Neural cell (in vitro differentiated cells): Measurements from ENCODE around the gene DSCAM. TPM values are rescaled to one million over a fixed set of nuclear protein-coding genes. Genes with fewer than 3 reads are reported as not detected.

Experiments
- H2AFZ ChIP-seq: fragments of 200-600, 300-800 bp; sonication (generic), shearing (Covaris generic); 2 replicates; pipeline ENCODE4 v1.6.0; 2014; ENCODE audit warnings: low read depth, mild to moderate bottlenecking, antibody characterized with exemption, low read length, moderate library complexity
- H3F3A ChIP-seq: fragments of 200-600 bp; shearing (Covaris generic); 2 replicates; pipeline ENCODE4 v1.6.1; 2016; ENCODE audit warnings: mild to moderate bottlenecking, moderate library complexity, mixed read lengths, antibody characterized with exemption, low read length; ENCODE audit not compliant: insufficient read depth, poor library complexity, severe bottlenecking
- H3K27ac ChIP-seq: fragments of 200-600, 300-800 bp; sonication (generic), shearing (Covaris generic); 2 replicates; pipeline ENCODE4 v1.5.1; 2014; ENCODE audit warnings: mild to moderate bottlenecking, low read length, moderate library complexity
- H3K27me3 ChIP-seq: fragments of 300-800, 200-600 bp; sonication (generic), shearing (Covaris generic); 2 replicates; pipeline ENCODE4 v1.6.0; 2014; ENCODE audit warnings: mild to moderate bottlenecking, low read depth, low read length, moderate library complexity; ENCODE audit not compliant: insufficient read depth
- H3K36me3 ChIP-seq: fragments of 300-800, 200-600 bp; sonication (generic), shearing (Covaris generic); 2 replicates; pipeline ENCODE4 v1.5.1; 2014; ENCODE audit warnings: mild to moderate bottlenecking, antibody characterized with exemption, low read length, moderate library complexity; ENCODE audit not compliant: insufficient read depth
- H3K4me2 ChIP-seq: fragments of 300-800, 200-600 bp; sonication (generic), shearing (Covaris generic); 2 replicates; pipeline ENCODE4 v1.6.0; 2014; ENCODE audit warnings: mild to moderate bottlenecking, low read length
- H3K4me3 ChIP-seq: fragments of 300-800, 200-600 bp; sonication (generic), shearing (Covaris generic); 2 replicates; pipeline ENCODE4 v1.5.1; 2014; ENCODE audit warnings: mild to moderate bottlenecking, low read length, moderate library complexity
- H3K79me2 ChIP-seq: fragments of 200-600 bp; shearing (Covaris generic); replicated peaks from 2 replicates; pipeline ENCODE4 v1.6.0; 2014; ENCODE audit warnings: mild to moderate bottlenecking, low read length, moderate library complexity; ENCODE audit not compliant: insufficient read depth
- H3K9ac ChIP-seq: fragments of 300-800, 200-600 bp; sonication (generic), shearing (Covaris generic); 2 replicates; pipeline ENCODE4 v1.6.1; 2016; ENCODE audit warnings: mild to moderate bottlenecking, low read length, mixed read lengths
- H3K9me2 ChIP-seq: fragments of 200-600 bp; shearing (Covaris generic); 2 replicates; pipeline ENCODE4 v1.6.1; 2016; ENCODE audit warnings: mild to moderate bottlenecking, low read length, mixed read lengths; ENCODE audit not compliant: insufficient read depth
- H3K9me3 ChIP-seq: fragments of 200-600, 300-800 bp; sonication (generic), shearing (Covaris generic); 2 replicates; pipeline ENCODE4 v1.6.1; 2016; ENCODE audit warnings: mild to moderate bottlenecking, mixed run types, low read length, moderate library complexity, mixed read lengths
- H4K20me1 ChIP-seq: fragments of 200-600 bp; shearing (Covaris generic); 2 replicates; pipeline ENCODE4 v1.6.1; 2016; ENCODE audit warnings: mild to moderate bottlenecking, mixed run types; ENCODE audit not compliant: insufficient read depth
- CTCF ChIP-seq: fragments of 450-650 bp; IDR thresholded peaks from 2 replicates; pipeline ENCODE4 v1.5.1; 2014; ENCODE audit warnings: antibody characterized with exemption, mild to moderate bottlenecking, moderate library complexity; ENCODE audit not compliant: poor library complexity, severe bottlenecking
- EP300 ChIP-seq: fragments of 450-650 bp; conservative IDR thresholded peaks from 2 replicates; pipeline ENCODE4 v1.6.1; 2014; ENCODE audit warnings: antibody characterized with exemption, mild to moderate bottlenecking, moderate library complexity; ENCODE audit not compliant: poor library complexity, severe bottlenecking
- EZH2 ChIP-seq: fragments of 200-600, 300-800 bp; shearing (Covaris generic), sonication (generic); IDR thresholded peaks from 2 replicates; pipeline ENCODE4 v1.6.1; 2014; ENCODE audit warnings: antibody characterized with exemption, low read length, borderline replicate concordance, mild to moderate bottlenecking; ENCODE audit not compliant: insufficient read depth, poor library complexity, severe bottlenecking
- MXI1 ChIP-seq: fragments of 450-650 bp; conservative IDR thresholded peaks from 2 replicates; pipeline ENCODE4 v1.6.1; 2014; ENCODE audit warnings: antibody characterized with exemption, mild to moderate bottlenecking; ENCODE audit not compliant: poor library complexity, severe bottlenecking
- POLR2AphosphoS5 ChIP-seq: IDR thresholded peaks from 2 replicates; pipeline ENCODE4 v1.6.1; 2012
- RAD21 ChIP-seq: fragments of 450-650 bp; conservative IDR thresholded peaks from 2 replicates; pipeline ENCODE4 v1.6.1; 2014; ENCODE audit warnings: antibody characterized with exemption, mild to moderate bottlenecking, moderate library complexity
- SMC3 ChIP-seq: fragments of 450-650 bp; conservative IDR thresholded peaks from 2 replicates; pipeline ENCODE4 v1.6.1; 2014; ENCODE audit warnings: antibody characterized with exemption, mild to moderate bottlenecking, moderate library complexity; ENCODE audit not compliant: poor library complexity
- TAF1 ChIP-seq: IDR thresholded peaks from 2 replicates; pipeline ENCODE4 v1.6.1; 2012; ENCODE audit warnings: low read depth
- polyA plus RNA-seq: library from polyadenylated mRNA; depleted of rRNA; stranded (reverse); fragments of >200 nt; gene quantifications from 2 replicates; pipeline ENCODE4 v1.2.3, GENCODE V29; 2014
- TF ChIP-seq, protein P1 (sequence below): IDR thresholded peaks from 2 replicates; pipeline ENCODE4 v1.6.1; 2012; ENCODE audit warnings: borderline replicate concordance

DSCAM gene
- polyA plus RNA-seq, 1 donor from 2014 or later = 5.3 TPM

- no peaks in the 10 kb centered on the region for H3K79me2 ChIP-seq
- TF ChIP-seq SMC3 (no peak), EP300 (no peak), TAF1 (no peak), EZH2 (no peak), MXI1 (no peak), CTCF (no peak), POLR2AphosphoS5 (no peak), RAD21 (no peak)
- TF ChIP-seq, protein P1, sequence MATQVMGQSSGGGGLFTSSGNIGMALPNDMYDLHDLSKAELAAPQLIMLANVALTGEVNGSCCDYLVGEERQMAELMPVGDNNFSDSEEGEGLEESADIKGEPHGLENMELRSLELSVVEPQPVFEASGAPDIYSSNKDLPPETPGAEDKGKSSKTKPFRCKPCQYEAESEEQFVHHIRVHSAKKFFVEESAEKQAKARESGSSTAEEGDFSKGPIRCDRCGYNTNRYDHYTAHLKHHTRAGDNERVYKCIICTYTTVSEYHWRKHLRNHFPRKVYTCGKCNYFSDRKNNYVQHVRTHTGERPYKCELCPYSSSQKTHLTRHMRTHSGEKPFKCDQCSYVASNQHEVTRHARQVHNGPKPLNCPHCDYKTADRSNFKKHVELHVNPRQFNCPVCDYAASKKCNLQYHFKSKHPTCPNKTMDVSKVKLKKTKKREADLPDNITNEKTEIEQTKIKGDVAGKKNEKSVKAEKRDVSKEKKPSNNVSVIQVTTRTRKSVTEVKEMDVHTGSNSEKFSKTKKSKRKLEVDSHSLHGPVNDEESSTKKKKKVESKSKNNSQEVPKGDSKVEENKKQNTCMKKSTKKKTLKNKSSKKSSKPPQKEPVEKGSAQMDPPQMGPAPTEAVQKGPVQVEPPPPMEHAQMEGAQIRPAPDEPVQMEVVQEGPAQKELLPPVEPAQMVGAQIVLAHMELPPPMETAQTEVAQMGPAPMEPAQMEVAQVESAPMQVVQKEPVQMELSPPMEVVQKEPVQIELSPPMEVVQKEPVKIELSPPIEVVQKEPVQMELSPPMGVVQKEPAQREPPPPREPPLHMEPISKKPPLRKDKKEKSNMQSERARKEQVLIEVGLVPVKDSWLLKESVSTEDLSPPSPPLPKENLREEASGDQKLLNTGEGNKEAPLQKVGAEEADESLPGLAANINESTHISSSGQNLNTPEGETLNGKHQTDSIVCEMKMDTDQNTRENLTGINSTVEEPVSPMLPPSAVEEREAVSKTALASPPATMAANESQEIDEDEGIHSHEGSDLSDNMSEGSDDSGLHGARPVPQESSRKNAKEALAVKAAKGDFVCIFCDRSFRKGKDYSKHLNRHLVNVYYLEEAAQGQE = no peak
- H3K9me2 ChIP-seq = no peaks in the 10 kb centered on the region
- H3K4me2 ChIP-seq = no peak overlapping the region
- H2AFZ ChIP-seq = no peak overlapping the region
- no peaks in the 10 kb centered on the region for H4K20me1 ChIP-seq
- no peaks in the 10 kb centered on the region for H3F3A ChIP-seq
- no peaks in the 10 kb centered on the region for H3K36me3 ChIP-seq
- no peaks in the 10 kb centered on the region for H3K27me3 ChIP-seq
- H3K9me3 ChIP-seq = no peaks in the 10 kb centered on the region
- H3K9ac ChIP-seq = no peak overlapping the region
- H3K27ac ChIP-seq = no peak overlapping the region
- H3K4me3 ChIP-seq = no peak overlapping the region
These were observed 16.1 kb downstream of the DSCAM start for GRCh38 chr21:40830836-40831235.

DNA sequence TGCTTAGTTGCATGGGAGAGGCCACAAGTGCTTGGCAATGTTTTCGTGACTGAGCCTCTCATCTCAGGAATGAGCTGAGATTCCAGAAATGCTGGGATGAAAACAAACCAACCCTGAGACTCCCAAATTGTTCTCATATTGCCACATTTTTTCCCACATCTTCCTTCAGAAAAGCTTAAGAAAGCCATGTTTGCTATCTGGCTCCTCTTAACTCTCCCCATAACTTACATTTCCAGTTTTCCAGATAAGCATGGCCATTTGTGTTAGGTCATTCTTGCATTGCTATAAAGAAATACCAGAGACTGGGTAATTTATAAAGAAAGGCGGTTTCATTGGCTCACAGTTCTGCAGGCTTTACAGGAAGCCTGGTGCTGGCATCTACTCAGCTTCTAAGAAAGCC is 17.2 kb downstream of the DSCAM start:
- no peak for TF ChIP-seq CTCF
- no peak for TF ChIP-seq EP300
- TF ChIP-seq SMC3 = no peak
- no peak for TF ChIP-seq MXI1
- TF ChIP-seq EZH2 = no peak
- TF ChIP-seq RAD21 = no peak
- TF ChIP-seq TAF1 = no peak
- Histone ChIP-seq H3K9ac (no peak overlapping the region), H3K4me2 (no peak overlapping the region), H3K9me2 (no peaks in the 10 kb centered on the region), H3F3A (no peaks in the 10 kb centered on the region), H4K20me1 (no peaks in the 10 kb centered on the region), H3K79me2 (no peaks in the 10 kb centered on the region), H3K4me3 (no peak overlapping the region), H3K27ac (no peak overlapping the region), H3K27me3 (no peaks in the 10 kb centered on the region), H3K36me3 (no peaks in the 10 kb centered on the region), H3K9me3 (no peaks in the 10 kb centered on the region), H2AFZ (no peak overlapping the region)
